D341Med (cell line): ENCODE measurements around the gene HDAC3.
"Not testable (repeated sequence)": the region's sequence is repeated elsewhere in the genome, so short reads cannot be mapped to it uniquely, and the experiment has no call there.

Experiments
- DNase-seq: peaks from one replicate; pipeline ENCODE4 v3.0.0; 2012; ENCODE audit warnings: low spot score

Gene HDAC3

GRCh38 chr5:141634720-141635119, 1.9 kb downstream of the HDAC3 start:
- DNase-seq: no peak

- DNase-seq: no peak
Measured at GRCh38 chr5:141633871-141634561, 2.6 kb downstream of the HDAC3 start.

GRCh38 chr5:141632650-141633049, 4.0 kb downstream of the HDAC3 start:
- no peak for DNase-seq

GRCh38 chr5:141630570-141631140, 6.0 kb downstream of the HDAC3 start:
- no peak for DNase-seq

GRCh38 chr5:141628175-141628788, 8.4 kb downstream of the HDAC3 start:
- DNase-seq: no peak

- DNase-seq: no peak
Measured at GRCh38 chr5:141623611-141624010, 13.0 kb downstream of the HDAC3 start.

- no peak for DNase-seq
Measured at GRCh38 chr5:141623186-141623585, 13.5 kb downstream of the HDAC3 start.

GRCh38 chr5:141618804-141619554, 17.7 kb downstream of the HDAC3 start, which contains the start of gene DIAPH1:
TSS of gene DIAPH1 (minus strand) at chr5:141619000. CDS start at chr5:141618914, 86 bp downstream.
- DNase-seq: peak; percentile 96

- peak; percentile 69 for DNase-seq
Measured at GRCh38 chr5:141618030-141618803, 18.4 kb downstream of the HDAC3 start.

- no peak for DNase-seq
Measured at GRCh38 chr5:141617682-141618029, 19.0 kb downstream of the HDAC3 start.

GRCh38 chr5:141617128-141617527, 19.5 kb downstream of the HDAC3 start:
- no peak for DNase-seq

GRCh38 chr5:141615991-141616720, 20.5 kb downstream of the HDAC3 start:
- no peak for DNase-seq

GRCh38 chr5:141613344-141613743, 23.3 kb downstream of the HDAC3 start:
- no peak for DNase-seq

GRCh38 chr5:141611289-141611688, 25.4 kb downstream of the HDAC3 start:
- no peak for DNase-seq

GRCh38 chr5:141609921-141610320, 26.7 kb downstream of the HDAC3 start:
- DNase-seq: not testable (repeated sequence)

GRCh38 chr5:141609044-141609443, 27.6 kb downstream of the HDAC3 start:
- no peak for DNase-seq

- DNase-seq: no peak
Measured at GRCh38 chr5:141608557-141608956, 28.1 kb downstream of the HDAC3 start.

- DNase-seq: no peak
Measured at GRCh38 chr5:141608046-141608445, 28.6 kb downstream of the HDAC3 start.

GRCh38 chr5:141605523-141606277, 30.9 kb downstream of the HDAC3 start:
- no peak for DNase-seq

- DNase-seq: no peak
Measured at GRCh38 chr5:141603923-141604717, 32.5 kb downstream of the HDAC3 start.
